ENCODE data around the gene KRTAP2-4.
"Not testable (repeated sequence)": the region's sequence is repeated elsewhere in the genome, so short reads cannot be mapped to it uniquely, and the experiment has no call there.

Gene KRTAP2-4

DNA sequence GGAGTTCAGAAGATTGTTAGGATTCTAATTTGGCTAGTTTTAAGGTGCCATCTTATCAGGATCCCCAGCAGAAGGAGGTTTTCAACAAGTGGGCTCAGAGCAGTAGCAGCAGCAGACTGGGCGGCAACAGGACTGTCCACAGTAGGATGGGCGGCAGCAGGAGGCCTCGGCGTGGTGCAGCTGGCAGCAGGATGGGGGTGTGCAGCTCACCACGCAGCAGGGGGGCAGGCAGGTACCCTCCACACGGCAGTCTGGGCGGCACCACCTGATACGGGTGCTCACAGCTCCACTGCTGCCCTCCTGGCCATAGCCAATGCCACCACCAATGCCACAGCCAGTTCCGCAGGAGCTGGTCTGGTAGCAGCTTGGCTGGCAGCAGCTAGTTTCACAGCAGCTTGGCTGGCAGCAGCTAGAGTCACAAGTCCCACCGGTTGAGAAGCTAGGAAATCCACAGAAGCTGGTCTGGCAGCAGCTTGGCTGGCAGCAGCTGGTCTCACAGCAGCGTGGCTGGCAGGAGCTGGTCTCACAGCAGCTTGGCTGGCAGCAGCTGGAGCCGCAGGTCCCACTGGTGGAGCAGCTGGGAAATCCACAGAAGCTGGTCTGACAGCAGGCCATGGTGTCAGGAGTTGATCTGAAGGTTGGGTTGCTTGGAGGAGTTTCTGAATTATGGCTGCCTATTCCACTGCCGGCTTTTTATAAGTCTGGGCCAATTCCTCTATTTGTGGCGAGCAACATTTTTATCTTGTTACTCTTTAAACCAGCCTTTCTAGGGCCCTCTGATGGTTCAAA is 24.7 kb downstream of the KRTAP2-4 start, which contains the start of gene KRTAP1-1:
Gene KRTAP1-1, minus strand, starts transcription at position 668 of the 789 bp plus-strand sequence. Its CDS starts 53 bp downstream, at position 615.
- in situ Hi-C loops (cut with MboI; ENCODE audit: low sequenced_read_pairs) = not testable (repeated sequence)

DNA sequence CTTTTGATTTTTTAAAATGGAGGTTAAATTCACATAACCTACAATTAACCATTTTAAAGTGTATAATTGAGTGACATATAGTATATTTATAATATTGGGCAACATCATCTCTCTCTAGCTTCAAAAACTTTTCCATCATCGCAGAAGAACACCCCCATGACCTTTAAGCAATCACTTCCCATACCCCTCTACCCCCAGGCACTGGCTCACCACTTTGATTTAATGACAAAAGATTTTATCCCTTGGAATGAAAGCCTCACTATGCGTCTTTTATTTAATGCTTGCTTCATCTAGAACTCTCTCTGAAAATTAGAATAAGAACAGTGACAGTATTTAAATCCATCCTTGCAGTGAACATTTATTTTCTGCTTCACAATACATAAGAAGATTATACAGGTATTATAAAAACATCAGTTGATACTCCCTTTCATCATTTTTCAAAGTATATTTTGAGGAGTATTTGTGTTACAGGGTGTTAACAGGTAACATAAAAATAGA is 27.8 kb downstream of the KRTAP2-4 start:
- in situ Hi-C loops (cut with MboI; ENCODE audit: low sequenced_read_pairs) = no loop called here

DNA sequence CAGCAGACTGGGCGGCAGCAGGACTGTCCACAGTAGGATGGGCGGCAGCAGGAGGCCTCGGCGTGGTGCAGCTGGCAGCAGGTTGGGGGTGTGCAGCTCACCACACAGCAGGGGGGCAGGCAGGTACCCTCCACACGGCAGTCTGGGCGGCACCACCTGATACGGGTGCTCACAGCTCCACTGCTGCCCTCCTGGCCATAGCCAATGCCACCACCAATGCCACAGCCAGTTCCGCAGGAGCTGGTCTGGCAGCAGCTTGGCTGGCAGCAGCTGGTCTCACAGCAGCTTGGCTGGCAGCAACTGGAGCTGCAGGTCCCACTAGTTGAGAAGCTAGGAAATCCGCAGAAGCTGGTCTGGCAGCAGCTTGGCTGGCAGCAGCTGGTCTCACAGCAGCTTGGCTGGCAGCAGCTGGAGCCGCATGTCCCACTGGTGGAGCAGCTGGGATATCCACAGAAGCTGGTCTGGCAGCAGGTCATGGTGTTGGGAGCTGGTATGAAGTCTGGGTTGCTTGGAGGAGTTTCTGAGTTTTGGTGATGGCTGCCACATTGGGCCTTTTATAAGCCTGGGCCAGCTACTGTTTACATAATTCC is 31.2 kb downstream of the KRTAP2-4 start, which contains the start of gene KRTAP1-3:
Gene KRTAP1-3, minus strand, starts transcription at position 529 of the 590 bp plus-strand sequence. Its CDS starts 53 bp downstream, at position 476.
- in situ Hi-C loops (cut with MboI; ENCODE audit: low sequenced_read_pairs) = not testable (repeated sequence)

DNA sequence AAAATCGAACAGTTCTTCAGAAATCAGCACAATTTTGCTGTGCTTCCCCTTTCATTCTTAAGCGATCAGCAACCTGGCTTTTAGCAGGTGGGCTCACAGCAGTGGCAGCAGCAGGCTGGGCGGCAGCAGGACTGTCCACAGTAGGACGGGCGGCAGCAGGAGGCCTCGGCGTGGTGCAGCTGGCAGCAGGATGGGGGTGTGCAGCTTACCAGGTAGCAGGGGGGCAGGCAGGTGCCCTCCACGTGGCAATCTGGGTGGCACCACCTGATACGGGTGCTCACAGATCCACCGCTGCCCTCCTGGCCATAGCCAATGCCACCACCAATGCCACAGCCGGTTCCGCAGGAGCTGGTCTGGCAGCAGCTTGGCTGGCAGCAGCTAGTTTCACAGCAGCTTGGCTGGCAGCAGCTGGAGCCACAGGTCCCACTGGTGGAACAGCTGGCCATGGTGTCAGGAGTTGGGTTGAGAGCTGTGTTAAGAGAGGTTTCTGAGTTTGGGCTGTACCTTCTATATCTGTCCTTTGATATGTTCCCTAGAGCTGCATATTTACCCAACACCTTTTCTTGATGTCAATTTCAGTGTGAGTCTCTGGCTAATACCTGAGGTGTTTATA is 35.9 kb downstream of the KRTAP2-4 start, which contains the start of gene KRTAP1-4:
Gene KRTAP1-4, minus strand, starts transcription at position 563 of the 613 bp plus-strand sequence. Its CDS starts 117 bp downstream, at position 446.
- in situ Hi-C loops (cut with MboI; ENCODE audit: low sequenced_read_pairs) = no loop called here

DNA sequence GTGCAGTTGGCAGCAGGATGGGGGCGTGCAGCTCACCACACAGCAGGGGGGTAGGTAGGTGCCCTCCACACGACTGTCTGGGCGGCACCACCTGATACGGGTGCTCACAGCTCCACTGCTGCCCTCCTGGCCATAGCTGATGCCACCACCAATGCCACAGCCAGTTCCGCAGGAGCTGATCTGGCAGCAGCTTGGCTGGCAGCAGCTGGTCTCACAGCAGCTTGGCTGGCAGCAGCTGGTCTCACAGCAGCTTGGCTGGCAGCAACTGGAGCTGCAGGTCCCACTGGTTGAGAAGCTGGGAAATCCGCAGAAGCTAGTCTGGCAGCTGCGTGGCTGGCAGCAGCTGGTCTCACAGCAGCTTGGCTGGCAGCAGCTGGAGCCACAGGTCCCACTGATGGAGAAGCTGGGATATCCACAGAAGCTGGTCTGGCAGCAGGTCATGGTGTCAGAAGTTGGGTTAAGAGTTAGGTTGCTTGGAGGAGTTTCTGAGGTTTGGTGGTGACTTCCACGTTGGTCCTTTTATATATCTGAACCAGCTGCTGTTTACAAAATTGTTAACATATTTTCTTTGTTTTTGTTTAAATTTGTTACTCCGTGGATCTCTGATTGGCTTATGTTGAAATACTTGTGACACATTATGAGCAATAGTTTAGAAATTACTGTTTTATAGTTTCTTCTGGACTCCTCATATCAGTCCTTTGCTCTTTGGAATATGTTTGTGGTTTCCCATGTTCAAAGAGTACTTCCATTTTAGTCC is 38.8 kb downstream of the KRTAP2-4 start, which contains the start of gene KRTAP1-5:
Gene KRTAP1-5, minus strand, starts transcription at position 494 of the 757 bp plus-strand sequence. Its CDS starts 53 bp downstream, at position 441.
- in situ Hi-C loops (cut with MboI; ENCODE audit: low sequenced_read_pairs) = no loop called here

DNA sequence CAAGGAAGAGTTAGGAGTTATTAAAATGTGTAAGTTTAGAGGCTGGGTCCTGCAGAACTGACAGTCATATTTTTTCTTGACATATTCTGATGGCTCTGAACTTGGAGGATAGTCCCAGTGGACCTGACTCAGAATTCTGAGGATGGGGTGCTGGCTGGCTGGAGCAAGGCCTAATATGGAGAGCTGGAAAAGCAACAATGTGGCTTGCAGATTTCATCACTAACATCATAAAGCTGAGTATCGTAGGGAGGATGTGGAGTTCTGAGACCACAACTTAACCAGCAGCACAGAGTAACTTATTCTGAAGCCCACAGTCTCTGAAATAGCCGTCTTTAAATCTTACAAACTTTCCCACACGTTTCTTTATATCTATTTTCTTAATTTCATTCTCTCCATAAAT is 41.0 kb downstream of the KRTAP2-4 start:
- in situ Hi-C loops (cut with MboI; ENCODE audit: low sequenced_read_pairs) = no loop called here

GRCh38 chr17:41020336-41020735 is 45.3 kb downstream of the KRTAP2-4 start:
- in situ Hi-C loops (cut with MboI; ENCODE audit: low sequenced_read_pairs) = no loop called here

- in situ Hi-C loops (cut with MboI; ENCODE audit: low sequenced_read_pairs) = no loop called here
These were observed 46.3 kb downstream of the KRTAP2-4 start for GRCh38 chr17:41019415-41019814.

DNA sequence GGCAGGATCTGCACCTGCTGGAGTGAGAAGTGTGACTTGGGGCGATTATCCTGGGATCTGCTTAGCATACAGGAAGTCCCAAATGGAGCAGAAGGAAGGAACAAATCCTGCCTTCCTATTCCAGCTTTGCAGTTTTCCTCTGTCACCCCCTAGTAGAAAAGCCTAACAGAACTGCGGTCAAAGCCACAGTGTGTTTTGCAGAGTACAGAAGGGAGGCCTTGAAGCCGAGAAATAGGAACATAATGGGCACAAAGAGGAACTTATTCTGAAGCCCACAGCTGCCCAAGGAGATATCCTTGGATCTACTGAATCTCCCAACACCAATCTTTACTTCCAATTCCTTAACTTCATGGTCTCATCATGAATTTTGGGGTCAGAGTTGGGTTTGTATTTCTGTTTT is 47.1 kb downstream of the KRTAP2-4 start:
- in situ Hi-C loops (cut with MboI; ENCODE audit: low sequenced_read_pairs) = no loop called here

- in situ Hi-C loops (cut with MboI; ENCODE audit: low sequenced_read_pairs) = no loop called here
These were observed 49.0 kb downstream of the KRTAP2-4 start for GRCh38 chr17:41016578-41017215.

- in situ Hi-C loops (cut with MboI; ENCODE audit: low sequenced_read_pairs) = no loop called here
These were observed 50.2 kb downstream of the KRTAP2-4 start for GRCh38 chr17:41015454-41015853.

All from HL-60/S4 treated with phorbol 12-myristate 13-acetate at 8.2 ng/mL for 4 days and 3 days (cell line).